ACC112 (cell line): Measurements from ENCODE around the gene ZNF710.

Source experiments
- H2AFZ ChIP-seq: fragments of 200-600 bp; sonication (generic); one replicate; pipeline ENCODE4 v1.6.0; 2017; ENCODE audit warnings: antibody characterized with exemption, low read length; ENCODE audit not compliant: unreplicated experiment
- H3K27ac ChIP-seq: fragments of 200-600 bp; sonication (generic); 2 replicates; pipeline ENCODE4 v1.5.1; 2014; ENCODE audit warnings: low read depth, mild to moderate bottlenecking, antibody characterized with exemption, low read length, moderate library complexity
- H3K27me3 ChIP-seq: fragments of 200-600 bp; sonication (generic); 2 replicates; pipeline ENCODE4 v1.6.1; 2014; ENCODE audit warnings: mild to moderate bottlenecking, antibody characterized with exemption, low read length, moderate library complexity, mixed read lengths; ENCODE audit not compliant: insufficient read depth
- H3K36me3 ChIP-seq: fragments of 200-600 bp; sonication (generic); 2 replicates; pipeline ENCODE4 v1.6.1; 2016; ENCODE audit warnings: mild to moderate bottlenecking, antibody characterized with exemption, low read length, moderate library complexity, mixed read lengths; ENCODE audit not compliant: insufficient read depth
- H3K4me1 ChIP-seq: fragments of 200-600 bp; sonication (generic); one replicate; pipeline ENCODE4 v1.6.1; 2016; ENCODE audit warnings: low read length, mixed read lengths; ENCODE audit not compliant: insufficient read depth, unreplicated experiment, control insufficient read depth
- H3K4me3 ChIP-seq: fragments of 200-600 bp; sonication (generic); 2 replicates; pipeline ENCODE4 v1.5.1; 2014; ENCODE audit warnings: mild to moderate bottlenecking, low read depth, low read length
- H3K79me2 ChIP-seq: fragments of 200-600 bp; sonication (generic); one replicate; pipeline ENCODE4 v1.6.0; 2016; ENCODE audit warnings: low read length; ENCODE audit not compliant: control insufficient read depth, unreplicated experiment, insufficient read depth

Gene ZNF710

DNA sequence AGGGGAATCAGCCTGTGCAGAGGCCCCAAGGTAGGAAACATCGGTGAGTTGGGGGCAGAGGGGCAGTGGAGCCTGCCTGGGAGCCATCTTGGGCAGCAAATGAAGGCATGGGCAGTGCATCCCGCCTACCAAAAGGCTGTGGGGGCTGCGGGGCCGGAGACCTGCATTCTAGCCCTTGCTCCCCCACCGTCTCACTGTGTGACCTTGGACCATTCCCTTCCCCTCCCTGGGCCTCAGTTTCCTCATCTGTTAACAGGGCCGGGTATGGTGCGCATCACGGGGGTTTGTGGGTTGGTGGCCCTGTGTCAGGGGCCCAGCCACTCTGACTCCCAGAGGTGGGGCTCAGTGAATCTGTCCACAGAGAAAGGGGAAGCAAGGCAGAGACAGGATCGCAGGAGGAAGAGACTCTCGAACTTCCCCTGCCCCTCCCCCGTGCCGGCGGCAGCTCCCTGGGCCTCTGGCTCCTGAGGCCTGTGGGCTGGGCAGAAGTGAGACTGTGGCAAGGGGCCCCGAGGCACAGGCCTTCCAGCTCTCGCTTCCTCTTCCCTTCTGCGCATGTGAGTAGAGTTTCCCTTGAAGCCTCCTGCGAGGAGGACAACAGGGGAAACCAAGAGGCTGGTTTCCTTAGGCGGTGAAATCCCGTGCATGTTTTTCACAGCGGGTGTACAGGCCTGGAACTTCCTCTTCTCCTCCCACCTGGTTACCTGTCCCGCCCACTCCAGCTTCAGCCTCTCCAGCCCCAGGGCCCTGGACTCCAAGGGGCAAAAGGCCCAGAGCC is 58.3 kb downstream of the ZNF710 start:
- Histone ChIP-seq H3K27ac (no peak overlapping the region), H3K79me2 (no peaks in the 10 kb centered on the region), H3K36me3 (no peaks in the 10 kb centered on the region), H2AFZ (no peak overlapping the region), H3K4me3 (no peak overlapping the region), H3K27me3 (no peaks in the 10 kb centered on the region), H3K4me1 (no peaks in the 10 kb centered on the region)

- no peaks in the 10 kb centered on the region for H3K79me2 ChIP-seq
- no peaks in the 10 kb centered on the region for H3K36me3 ChIP-seq
- H3K27me3 ChIP-seq: no peaks in the 10 kb centered on the region
- no peak overlapping the region for H3K4me3 ChIP-seq
- no peak overlapping the region for H2AFZ ChIP-seq
- no peaks in the 10 kb centered on the region for H3K4me1 ChIP-seq
- no peak overlapping the region for H3K27ac ChIP-seq
Observed at GRCh38 chr15:90060797-90061196, 59.7 kb downstream of the ZNF710 start.

DNA sequence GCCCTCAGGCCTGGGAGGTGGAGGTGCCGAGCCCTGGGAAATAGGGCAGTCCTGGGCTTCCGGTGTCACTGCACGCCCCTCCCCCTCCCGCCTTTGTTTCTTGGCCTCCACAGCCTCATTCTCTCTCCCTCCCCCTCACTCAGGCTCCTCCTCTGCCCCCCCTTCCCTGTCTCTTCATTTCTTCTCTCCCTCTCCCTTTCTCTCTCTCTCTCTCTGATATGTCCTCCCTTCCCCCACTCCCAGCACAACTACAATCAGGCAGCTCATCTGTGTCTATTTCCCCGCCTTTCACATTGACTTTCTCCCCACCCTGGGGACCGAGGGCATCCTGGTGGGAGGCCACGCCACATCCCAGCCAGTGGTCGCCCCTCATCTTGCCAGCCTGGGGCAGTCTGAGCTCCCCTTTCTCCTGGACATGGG is 60.9 kb downstream of the ZNF710 start:
- no peaks in the 10 kb centered on the region for H3K27me3 ChIP-seq
- H2AFZ ChIP-seq: no peak overlapping the region
- H3K4me1 ChIP-seq: no peaks in the 10 kb centered on the region
- no peak overlapping the region for H3K27ac ChIP-seq
- no peaks in the 10 kb centered on the region for H3K79me2 ChIP-seq
- H3K36me3 ChIP-seq: no peaks in the 10 kb centered on the region
- H3K4me3 ChIP-seq: no peak overlapping the region

DNA sequence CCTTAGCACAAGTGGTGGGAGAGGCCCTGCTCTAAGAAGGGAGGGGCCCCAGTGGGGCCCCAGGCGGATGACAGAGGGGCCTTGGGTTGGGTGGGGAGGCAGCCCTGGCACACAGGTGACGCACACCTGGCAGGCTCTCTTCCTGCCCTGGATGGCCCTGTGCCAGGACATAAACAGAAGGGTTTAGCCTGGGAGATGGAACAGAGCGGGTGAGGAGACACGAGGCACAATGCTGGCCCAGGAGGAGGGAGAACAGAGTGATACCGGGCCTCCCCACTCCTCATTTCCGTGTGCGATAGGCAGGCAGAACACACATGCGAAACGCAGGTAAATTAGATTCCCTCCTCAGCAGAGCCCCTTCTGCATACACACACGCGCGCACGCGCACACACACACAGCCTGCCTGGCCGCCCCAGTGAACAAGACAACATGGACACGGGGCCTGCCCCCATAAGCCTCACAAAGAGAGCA is 61.4 kb downstream of the ZNF710 start:
- Histone ChIP-seq H3K27me3 (no peaks in the 10 kb centered on the region), H3K4me3 (no peak overlapping the region), H3K79me2 (no peaks in the 10 kb centered on the region), H3K4me1 (no peaks in the 10 kb centered on the region), H3K27ac (no peak overlapping the region), H2AFZ (no peak overlapping the region), H3K36me3 (no peaks in the 10 kb centered on the region)

DNA sequence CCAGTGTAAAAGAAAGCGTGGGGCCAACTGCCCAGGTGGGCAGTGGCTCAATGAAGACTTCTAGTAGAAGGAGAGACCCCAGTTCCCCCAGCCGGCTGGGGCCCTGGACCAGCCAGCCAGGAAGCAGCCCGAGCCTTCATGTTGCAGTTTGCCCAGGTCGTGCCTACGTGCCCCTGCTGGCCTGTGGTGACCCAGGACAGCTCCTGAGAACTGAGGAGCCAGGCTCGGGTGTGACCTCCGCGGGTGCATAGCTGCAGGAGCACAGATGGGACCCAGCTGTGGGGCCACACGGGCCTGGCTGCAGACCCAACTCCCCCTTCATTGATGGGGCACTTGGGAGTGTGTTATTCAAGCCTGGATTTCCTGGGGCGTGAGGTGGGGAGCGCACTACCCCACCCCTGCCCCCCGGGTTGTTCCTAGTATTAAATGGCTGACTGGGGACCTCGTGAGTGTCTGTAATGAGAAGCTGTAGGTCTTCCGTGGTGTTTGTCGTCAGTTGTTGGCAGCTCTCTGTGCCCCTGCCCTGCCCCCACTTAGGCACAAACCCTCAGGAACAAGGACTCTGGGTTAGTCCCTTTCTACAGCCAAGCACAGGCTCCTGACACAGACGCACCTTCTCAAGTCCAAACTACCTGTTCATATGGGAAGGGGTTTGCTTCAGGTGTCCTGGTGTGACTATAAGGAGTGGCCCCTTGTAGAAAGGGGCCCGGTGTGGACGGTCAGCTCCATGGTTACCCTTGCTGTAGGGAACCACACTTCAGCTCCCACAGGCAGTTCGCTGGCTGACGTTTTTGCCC is 62.0 kb downstream of the ZNF710 start:
- Histone ChIP-seq H3K36me3 (no peaks in the 10 kb centered on the region), H3K4me1 (no peaks in the 10 kb centered on the region), H3K27ac (no peak overlapping the region), H3K4me3 (no peak overlapping the region), H3K79me2 (no peaks in the 10 kb centered on the region), H3K27me3 (no peaks in the 10 kb centered on the region), H2AFZ (no peak overlapping the region)

GRCh38 chr15:90063770-90064247 is 62.7 kb downstream of the ZNF710 start:
- H2AFZ ChIP-seq: no peak overlapping the region
- H3K27ac ChIP-seq: no peak overlapping the region
- H3K4me1 ChIP-seq: no peaks in the 10 kb centered on the region
- H3K27me3 ChIP-seq: no peaks in the 10 kb centered on the region
- H3K79me2 ChIP-seq: no peaks in the 10 kb centered on the region
- H3K4me3 ChIP-seq: no peak overlapping the region
- no peaks in the 10 kb centered on the region for H3K36me3 ChIP-seq

DNA sequence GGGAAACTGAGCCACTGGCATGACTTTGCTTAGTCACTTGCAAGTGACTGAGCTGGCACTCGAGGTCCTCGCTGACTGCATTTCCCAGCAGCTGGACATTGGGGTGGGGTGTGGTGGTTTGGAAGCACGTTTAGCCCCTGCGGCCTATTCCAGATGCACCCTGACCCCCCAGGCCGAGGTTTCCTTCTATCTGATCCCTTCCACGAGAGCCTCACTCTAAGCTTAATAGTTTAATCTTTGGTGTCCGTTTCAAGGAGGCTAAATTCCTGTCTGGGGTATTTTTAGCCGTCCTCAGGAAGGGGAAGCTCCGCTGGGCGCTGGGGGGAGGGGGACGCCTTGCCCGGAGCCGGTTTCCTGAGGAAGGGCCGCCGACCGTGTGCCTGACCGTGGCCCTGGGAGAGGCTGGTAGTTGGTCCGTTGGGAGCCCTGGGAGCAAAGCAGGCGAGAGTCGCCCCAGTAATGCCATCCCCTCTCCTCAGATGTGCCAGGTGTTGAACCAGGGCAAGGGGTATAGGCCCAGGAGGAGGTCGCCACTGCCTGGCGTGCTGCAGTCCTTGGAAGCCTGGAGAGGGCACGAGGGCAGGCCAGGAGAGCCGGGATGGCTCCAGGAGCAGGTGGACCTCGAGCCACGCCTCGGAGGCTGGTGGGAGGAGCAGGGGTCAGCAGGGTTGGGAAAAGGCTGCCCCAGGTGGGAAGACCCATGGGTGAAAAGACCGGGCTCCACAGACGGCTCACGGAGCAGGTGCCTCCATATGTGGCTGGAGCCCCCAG is 64.0 kb downstream of the ZNF710 start:
- Histone ChIP-seq H3K79me2 (no peaks in the 10 kb centered on the region), H3K36me3 (no peaks in the 10 kb centered on the region), H3K27me3 (no peaks in the 10 kb centered on the region), H3K4me3 (no peak overlapping the region), H2AFZ (no peak overlapping the region), H3K27ac (no peak overlapping the region), H3K4me1 (no peaks in the 10 kb centered on the region)

- Histone ChIP-seq H3K79me2 (no peaks in the 10 kb centered on the region), H3K4me1 (no peaks in the 10 kb centered on the region), H3K4me3 (no peak overlapping the region), H2AFZ (no peak overlapping the region), H3K36me3 (no peaks in the 10 kb centered on the region), H3K27ac (no peak overlapping the region), H3K27me3 (no peaks in the 10 kb centered on the region)
Observed at GRCh38 chr15:90065682-90066049, 64.5 kb downstream of the ZNF710 start.

GRCh38 chr15:90067181-90067952 is 66.2 kb downstream of the ZNF710 start:
- Histone ChIP-seq H3K4me3 (no peak overlapping the region), H3K27ac (no peak overlapping the region), H2AFZ (no peak overlapping the region), H3K4me1 (no peaks in the 10 kb centered on the region), H3K36me3 (no peaks in the 10 kb centered on the region), H3K79me2 (no peaks in the 10 kb centered on the region), H3K27me3 (no peaks in the 10 kb centered on the region)
